Measurements from ENCODE around the gene DOC2A.

Gene DOC2A

GRCh38 chr16:30011714-30012504 is 1.1 kb upstream of the DOC2A start:
- Histone ChIP-seq H3K4me3 (ENCODE audit: low read length) (no peak overlapping the region), H3K36me3 (ENCODE audit: control insufficient read depth, insufficient read depth, low read length, severe bottlenecking) (no peaks in the 10 kb centered on the region), H3K4me1 (ENCODE audit: control insufficient read depth, insufficient read depth, low read length) (peaks cover 9% of the 10 kb centered on the region), H3K9me3 (ENCODE audit: control insufficient read depth, low read length) (no peaks in the 10 kb centered on the region), H3K27me3 (replicated peaks; ENCODE audit: control insufficient read depth, insufficient read depth, low read length) (peaks cover 29% of the 10 kb centered on the region), H3K9ac (ENCODE audit: low read length) (no peak overlapping the region)
- no peak for DNase-seq (ENCODE audit: low read depth)

DNA sequence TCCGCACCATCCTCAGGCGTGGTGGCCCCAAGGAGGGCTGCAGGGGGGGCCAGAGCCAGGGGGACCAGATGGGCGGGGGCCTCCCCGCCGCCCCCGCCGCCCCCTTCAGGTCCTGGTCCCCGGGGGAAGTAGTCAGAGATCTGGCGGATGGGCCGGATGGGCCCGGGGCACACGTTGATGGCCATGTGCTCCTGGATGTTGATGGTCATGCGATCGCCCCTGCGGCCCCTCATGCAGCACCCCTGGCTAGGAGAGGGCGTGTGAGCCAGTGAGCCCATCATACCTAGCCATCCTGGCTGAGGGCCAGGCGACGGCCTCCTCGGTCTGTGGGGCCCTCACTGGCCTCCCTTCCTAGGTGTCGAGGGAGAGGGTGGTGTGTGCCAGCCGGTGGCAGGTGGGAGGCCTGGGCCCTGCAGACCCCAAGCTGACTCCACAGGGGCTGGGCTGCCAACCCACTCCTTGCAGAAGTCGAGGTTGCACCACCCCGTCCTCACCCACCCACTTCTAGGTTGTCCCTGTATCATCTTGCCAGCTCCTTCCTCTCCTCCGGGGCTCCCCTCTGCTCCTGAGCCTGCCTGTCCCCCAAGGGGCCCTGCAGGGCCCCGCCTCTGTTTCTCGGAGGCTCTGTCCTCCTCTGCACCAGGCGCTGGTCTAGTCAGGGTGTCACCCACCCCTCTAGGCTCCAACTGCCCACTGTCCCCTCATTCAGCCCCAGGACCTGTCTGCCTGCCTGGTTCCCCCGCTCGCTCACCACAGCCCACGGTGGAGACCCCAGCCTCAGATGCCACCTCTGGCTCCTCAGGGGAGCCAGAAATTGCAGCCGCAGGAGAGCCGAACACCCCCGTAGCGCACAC is 610 bp downstream of the DOC2A start:
- Histone ChIP-seq H3K9me3 (ENCODE audit: control insufficient read depth, low read length) (no peaks in the 10 kb centered on the region), H3K4me3 (ENCODE audit: low read length) (no peak overlapping the region), H3K4me1 (ENCODE audit: control insufficient read depth, insufficient read depth, low read length) (peaks cover 9% of the 10 kb centered on the region), H3K27me3 (replicated peaks; ENCODE audit: control insufficient read depth, insufficient read depth, low read length) (peaks cover 24% of the 10 kb centered on the region), H3K9ac (ENCODE audit: low read length) (no peak overlapping the region), H3K36me3 (ENCODE audit: control insufficient read depth, insufficient read depth, low read length, severe bottlenecking) (no peaks in the 10 kb centered on the region)
- DNase-seq (ENCODE audit: low read depth) = no peak

DNA sequence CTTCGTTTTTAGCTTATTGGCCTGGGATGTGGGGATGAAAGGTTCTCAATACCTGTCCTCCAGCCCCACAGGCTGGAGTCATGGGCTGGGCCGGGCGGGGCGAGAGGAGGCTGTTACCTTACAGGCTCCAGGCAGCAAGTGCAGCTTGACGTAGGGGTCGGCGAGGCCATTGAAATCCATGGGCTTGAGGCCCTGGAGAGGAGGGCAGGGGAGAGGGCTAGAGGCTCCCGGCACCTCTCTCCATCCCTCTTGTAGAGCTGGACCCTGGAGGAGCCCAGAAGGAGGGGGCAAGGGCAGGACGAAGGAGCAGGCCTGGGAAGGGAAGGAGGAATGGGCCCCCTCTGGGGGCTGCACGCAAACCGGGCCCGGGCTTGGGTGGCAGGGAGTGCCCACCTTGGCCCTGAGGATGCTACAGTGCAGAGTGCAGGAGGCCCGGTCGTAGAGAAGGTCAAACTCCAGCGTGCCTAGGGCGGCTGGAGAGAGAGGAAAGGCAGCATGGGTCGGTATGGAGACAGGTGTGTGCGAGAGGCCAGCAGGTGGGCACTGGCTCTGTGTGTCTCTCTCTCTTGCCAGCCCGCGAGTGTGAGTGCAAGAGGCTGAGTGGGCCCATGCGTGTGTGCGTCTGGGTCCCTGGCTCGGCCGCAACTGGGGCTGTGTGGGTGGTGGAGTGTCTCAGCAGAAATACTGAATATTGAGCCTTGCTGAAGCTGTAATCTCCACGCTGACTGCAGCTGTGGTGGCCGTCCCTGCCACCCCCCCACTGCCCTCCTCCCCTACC is 1.6 kb downstream of the DOC2A start:
- H3K4me1 ChIP-seq (ENCODE audit: control insufficient read depth, insufficient read depth, low read length) = peaks cover 9% of the 10 kb centered on the region
- no peak for DNase-seq (ENCODE audit: low read depth)
- H3K36me3 ChIP-seq (ENCODE audit: control insufficient read depth, insufficient read depth, low read length, severe bottlenecking) = no peaks in the 10 kb centered on the region
- H3K4me3 ChIP-seq (ENCODE audit: low read length) = no peak overlapping the region
- H3K27me3 ChIP-seq (replicated peaks; ENCODE audit: control insufficient read depth, insufficient read depth, low read length) = peaks cover 24% of the 10 kb centered on the region
- H3K9ac ChIP-seq (ENCODE audit: low read length) = no peak overlapping the region
- H3K9me3 ChIP-seq (ENCODE audit: control insufficient read depth, low read length) = no peaks in the 10 kb centered on the region

DNA sequence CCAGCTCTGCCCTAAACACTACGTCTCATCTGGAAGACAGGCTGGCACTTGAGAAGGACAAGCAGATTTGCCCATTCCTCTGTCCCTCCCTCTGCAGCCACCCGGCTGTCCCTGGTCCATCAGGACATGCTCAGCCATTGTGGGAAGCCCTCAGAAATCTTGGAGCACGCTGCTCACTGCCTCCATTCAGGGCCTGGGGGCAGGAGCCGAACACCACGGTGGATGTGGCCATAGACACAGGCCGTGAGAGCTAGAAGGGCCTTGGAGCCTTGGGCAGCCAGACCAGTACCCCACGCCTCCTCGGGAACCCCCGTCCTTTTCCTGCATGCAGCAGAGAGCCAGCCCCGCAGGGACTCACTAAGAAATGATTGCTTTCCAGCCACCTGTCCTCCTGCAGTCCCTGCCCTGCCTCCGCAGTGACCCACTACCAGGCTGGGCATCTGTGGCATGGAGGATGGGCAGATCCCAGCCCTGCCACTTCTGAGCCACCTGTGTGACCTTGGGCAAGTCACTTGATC is 3.4 kb downstream of the DOC2A start:
- H3K4me1 ChIP-seq (ENCODE audit: control insufficient read depth, insufficient read depth, low read length) = peaks cover 9% of the 10 kb centered on the region
- peaks cover 24% of the 10 kb centered on the region for H3K27me3 ChIP-seq (replicated peaks; ENCODE audit: control insufficient read depth, insufficient read depth, low read length)
- no peaks in the 10 kb centered on the region for H3K36me3 ChIP-seq (ENCODE audit: control insufficient read depth, insufficient read depth, low read length, severe bottlenecking)
- no peak for DNase-seq (ENCODE audit: low read depth)
- H3K9ac ChIP-seq (ENCODE audit: low read length) = no peak overlapping the region
- no peaks in the 10 kb centered on the region for H3K9me3 ChIP-seq (ENCODE audit: control insufficient read depth, low read length)
- no peak overlapping the region for H3K4me3 ChIP-seq (ENCODE audit: low read length)

- H3K4me1 ChIP-seq (ENCODE audit: control insufficient read depth, insufficient read depth, low read length) = peaks cover 5% of the 10 kb centered on the region
- no peaks in the 10 kb centered on the region for H3K36me3 ChIP-seq (ENCODE audit: control insufficient read depth, insufficient read depth, low read length, severe bottlenecking)
- H3K27me3 ChIP-seq (replicated peaks; ENCODE audit: control insufficient read depth, insufficient read depth, low read length) = peaks cover 24% of the 10 kb centered on the region
- H3K4me3 ChIP-seq (ENCODE audit: low read length) = no peak overlapping the region
- no peak overlapping the region for H3K9ac ChIP-seq (ENCODE audit: low read length)
- H3K9me3 ChIP-seq (ENCODE audit: control insufficient read depth, low read length) = no peaks in the 10 kb centered on the region
- no peak for DNase-seq (ENCODE audit: low read depth)
Observed at GRCh38 chr16:30006659-30007377, 4.0 kb downstream of the DOC2A start.

- DNase-seq (ENCODE audit: low read depth) = no peak
- Histone ChIP-seq H3K9me3 (ENCODE audit: control insufficient read depth, low read length) (no peaks in the 10 kb centered on the region), H3K27me3 (replicated peaks; ENCODE audit: control insufficient read depth, insufficient read depth, low read length) (peaks cover 24% of the 10 kb centered on the region), H3K4me1 (ENCODE audit: control insufficient read depth, insufficient read depth, low read length) (peaks cover 5% of the 10 kb centered on the region), H3K9ac (ENCODE audit: low read length) (no peak overlapping the region), H3K4me3 (ENCODE audit: low read length) (no peak overlapping the region), H3K36me3 (ENCODE audit: control insufficient read depth, insufficient read depth, low read length, severe bottlenecking) (no peaks in the 10 kb centered on the region)
Observed at GRCh38 chr16:30006095-30006473, 4.7 kb downstream of the DOC2A start.

DNA sequence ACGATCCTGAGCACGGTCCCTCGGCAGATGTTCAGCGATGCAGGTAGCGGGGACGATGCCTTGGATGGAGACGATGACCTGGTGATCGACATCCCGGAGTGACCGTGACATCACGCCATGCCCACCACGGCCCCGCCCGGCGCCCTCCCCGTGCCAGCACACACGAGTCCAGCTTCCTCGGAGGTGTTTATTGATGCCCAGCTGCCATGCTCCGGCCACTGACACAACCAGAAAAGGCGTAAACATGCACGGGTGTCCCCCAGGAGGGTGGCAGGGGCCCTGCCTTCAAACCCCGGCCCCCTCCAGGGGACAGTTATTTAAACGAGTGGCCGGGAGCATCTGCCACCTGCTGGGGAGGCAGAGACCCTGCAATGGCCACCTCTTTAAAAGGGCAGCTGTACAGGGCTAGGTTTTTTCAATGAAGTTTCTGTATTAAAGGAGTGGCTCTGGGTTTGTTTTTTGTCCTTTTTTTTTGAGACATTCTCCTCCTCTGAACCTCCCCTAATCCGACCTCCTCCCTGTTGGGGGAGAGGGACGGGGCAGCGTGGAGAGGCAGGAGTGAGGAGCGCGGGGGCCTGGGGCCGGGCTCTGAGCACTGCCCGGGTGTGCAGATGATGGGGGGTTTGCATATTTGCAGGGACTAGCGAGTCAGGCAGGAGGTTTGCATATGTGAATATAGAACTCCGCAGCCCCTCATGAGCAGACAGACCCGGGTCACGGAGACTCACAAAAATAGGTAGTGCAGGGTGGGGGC is 5.3 kb downstream of the DOC2A start:
- Histone ChIP-seq H3K4me1 (ENCODE audit: control insufficient read depth, insufficient read depth, low read length) (peaks cover 3% of the 10 kb centered on the region), H3K36me3 (ENCODE audit: control insufficient read depth, insufficient read depth, low read length, severe bottlenecking) (no peaks in the 10 kb centered on the region), H3K27me3 (replicated peaks; ENCODE audit: control insufficient read depth, insufficient read depth, low read length) (peaks cover 23% of the 10 kb centered on the region), H3K9ac (ENCODE audit: low read length) (no peak overlapping the region), H3K4me3 (ENCODE audit: low read length) (no peak overlapping the region), H3K9me3 (ENCODE audit: control insufficient read depth, low read length) (no peaks in the 10 kb centered on the region)
- peak; percentile 69 for DNase-seq (ENCODE audit: low read depth)

DNA sequence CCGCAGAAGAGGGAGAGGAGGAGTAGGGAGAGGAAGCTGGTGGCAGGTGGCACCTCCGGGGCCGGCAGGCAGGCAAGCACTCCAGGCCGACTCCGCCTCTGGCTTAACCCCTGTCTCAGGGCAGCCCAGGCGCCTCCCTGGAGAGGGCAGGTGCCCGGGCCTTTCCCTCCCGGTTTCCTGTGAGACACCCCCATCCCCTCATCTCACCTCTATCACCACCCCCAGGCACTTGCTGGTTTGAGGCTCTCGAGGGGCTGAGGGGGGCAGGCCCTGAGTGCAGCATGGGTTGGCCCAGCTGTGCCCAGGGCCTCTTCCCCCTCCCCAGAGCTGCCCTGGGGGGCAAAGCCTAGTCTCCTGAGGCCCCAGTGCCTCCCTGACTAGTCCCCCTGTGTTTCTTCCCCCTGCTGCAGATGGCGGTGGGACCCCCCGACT is 6.0 kb downstream of the DOC2A start:
- no peaks in the 10 kb centered on the region for H3K9me3 ChIP-seq (ENCODE audit: control insufficient read depth, low read length)
- H3K36me3 ChIP-seq (ENCODE audit: control insufficient read depth, insufficient read depth, low read length, severe bottlenecking) = no peaks in the 10 kb centered on the region
- DNase-seq (ENCODE audit: low read depth) = no peak
- H3K4me1 ChIP-seq (ENCODE audit: control insufficient read depth, insufficient read depth, low read length) = no peaks in the 10 kb centered on the region
- no peak overlapping the region for H3K4me3 ChIP-seq (ENCODE audit: low read length)
- H3K9ac ChIP-seq (ENCODE audit: low read length) = no peak overlapping the region
- H3K27me3 ChIP-seq (replicated peaks; ENCODE audit: control insufficient read depth, insufficient read depth, low read length) = peaks cover 16% of the 10 kb centered on the region

DNA sequence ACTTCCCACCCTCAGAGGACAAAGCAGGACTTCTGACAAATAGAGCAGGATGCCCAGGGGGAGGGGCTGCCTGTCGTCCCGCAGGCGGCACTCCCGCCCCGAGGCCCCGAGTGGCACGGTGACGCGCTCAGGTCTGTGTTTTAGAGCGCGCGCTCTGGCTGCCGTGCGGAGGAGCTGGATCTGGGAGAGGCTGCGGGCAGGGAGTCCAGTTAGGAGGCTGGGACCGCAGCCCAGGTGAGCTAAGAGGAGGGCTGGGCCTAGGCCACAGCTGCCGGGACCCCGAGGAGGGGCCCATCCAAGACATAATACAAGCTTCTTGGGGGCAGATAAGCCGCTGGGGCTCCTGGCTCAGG is 6.4 kb downstream of the DOC2A start:
- Histone ChIP-seq H3K27me3 (replicated peaks; ENCODE audit: control insufficient read depth, insufficient read depth, low read length) (peaks cover 15% of the 10 kb centered on the region), H3K9ac (ENCODE audit: low read length) (no peak overlapping the region), H3K36me3 (ENCODE audit: control insufficient read depth, insufficient read depth, low read length, severe bottlenecking) (no peaks in the 10 kb centered on the region), H3K4me1 (ENCODE audit: control insufficient read depth, insufficient read depth, low read length) (no peaks in the 10 kb centered on the region), H3K9me3 (ENCODE audit: control insufficient read depth, low read length) (no peaks in the 10 kb centered on the region), H3K4me3 (ENCODE audit: low read length) (no peak overlapping the region)
- no peak for DNase-seq (ENCODE audit: low read depth)

Measured in adipocyte (in vitro differentiated cells).